Upper lobe of right lung (tissue), 1 donor: ENCODE measurements around the gene RBM34. TPM values are rescaled to one million over a fixed set of nuclear protein-coding genes. Genes with fewer than 3 reads are reported as not detected.

Experiments used
- ATAC-seq: fragments of 200-7000 bp; cut with Tn5 transposase; one replicate; pipeline ENCODE4 v1.9.1; 2020; ENCODE audit warnings: mild to moderate bottlenecking, moderate library complexity
- DNase-seq: peaks from one replicate; pipeline ENCODE4 v3.0.0-alpha.2; 2020
- H3K27ac ChIP-seq: fragments of 200-600 bp; one replicate; pipeline ENCODE4 v1.8.0; 2022
- H3K27me3 ChIP-seq: fragments of 200-600 bp; one replicate; pipeline ENCODE4 v1.8.0; 2022; ENCODE audit warnings: mild to moderate bottlenecking
- H3K36me3 ChIP-seq: fragments of 200-600 bp; one replicate; pipeline ENCODE4 v1.8.0; 2022
- H3K4me1 ChIP-seq: fragments of 200-600 bp; one replicate; pipeline ENCODE4 v1.8.0; 2022
- H3K4me3 ChIP-seq: fragments of 200-600 bp; one replicate; pipeline ENCODE4 v1.8.0; 2022; ENCODE audit warnings: mild to moderate bottlenecking
- H3K9me3 ChIP-seq: fragments of 200-600 bp; one replicate; pipeline ENCODE4 v1.8.0; 2022
- intact Hi-C: fragments of 100-400 bp; cut with DNase I; formaldehyde crosslinking; loops from one replicate; pipeline ENCODE4 v1.11.0; 2022
- total RNA-seq: library from RNA; stranded (reverse); fragmentation: NEBNext Ultra II Directional; extraction: Animal tissue kit (Norgen Biotek cat#: 25700); gene quantifications from one replicate; pipeline ENCODE4 v1.2.1, GENCODE V29; 2021
- TF ChIP-seq, protein P1 (sequence below): fragments of 200-600 bp; IDR thresholded peaks from one replicate; pipeline ENCODE4 v1.8.0; 2022; ENCODE audit warnings: antibody characterized with exemption
- donor health status: DM: no; HTN: yes; CAD: no; lungs with severe emphysema.

The RBM34 gene
- total RNA-seq, 1 donor from 2014 or later, result 60.5 TPM

DNA sequence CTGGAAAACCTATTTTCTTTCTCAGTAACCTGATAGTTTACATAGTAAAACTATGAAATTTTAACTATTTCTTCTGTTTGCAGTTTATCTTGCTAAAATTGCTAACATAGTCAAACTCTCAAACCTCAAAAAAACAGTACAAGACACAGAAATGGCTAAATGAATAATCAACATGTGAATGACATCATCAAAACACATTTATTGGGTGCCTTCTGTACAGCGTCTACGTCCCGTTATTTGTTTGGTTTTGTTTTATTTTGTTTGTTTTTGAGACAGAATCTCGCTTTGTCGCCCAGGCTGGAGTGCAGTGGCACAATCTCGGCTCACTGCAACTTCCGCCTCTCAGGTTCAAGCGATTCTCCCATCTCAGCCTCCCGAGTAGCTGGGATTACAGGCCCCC, 11.2 kb downstream of the RBM34 start:
- ATAC-seq (no peak), DNase-seq (no peak)
- TF ChIP-seq, protein P1, sequence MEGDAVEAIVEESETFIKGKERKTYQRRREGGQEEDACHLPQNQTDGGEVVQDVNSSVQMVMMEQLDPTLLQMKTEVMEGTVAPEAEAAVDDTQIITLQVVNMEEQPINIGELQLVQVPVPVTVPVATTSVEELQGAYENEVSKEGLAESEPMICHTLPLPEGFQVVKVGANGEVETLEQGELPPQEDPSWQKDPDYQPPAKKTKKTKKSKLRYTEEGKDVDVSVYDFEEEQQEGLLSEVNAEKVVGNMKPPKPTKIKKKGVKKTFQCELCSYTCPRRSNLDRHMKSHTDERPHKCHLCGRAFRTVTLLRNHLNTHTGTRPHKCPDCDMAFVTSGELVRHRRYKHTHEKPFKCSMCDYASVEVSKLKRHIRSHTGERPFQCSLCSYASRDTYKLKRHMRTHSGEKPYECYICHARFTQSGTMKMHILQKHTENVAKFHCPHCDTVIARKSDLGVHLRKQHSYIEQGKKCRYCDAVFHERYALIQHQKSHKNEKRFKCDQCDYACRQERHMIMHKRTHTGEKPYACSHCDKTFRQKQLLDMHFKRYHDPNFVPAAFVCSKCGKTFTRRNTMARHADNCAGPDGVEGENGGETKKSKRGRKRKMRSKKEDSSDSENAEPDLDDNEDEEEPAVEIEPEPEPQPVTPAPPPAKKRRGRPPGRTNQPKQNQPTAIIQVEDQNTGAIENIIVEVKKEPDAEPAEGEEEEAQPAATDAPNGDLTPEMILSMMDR, result no peak
- H3K27me3 ChIP-seq, result no peaks in the 10 kb centered on the region
- no peak overlapping the region for H3K4me3 ChIP-seq
- no peak overlapping the region for H3K27ac ChIP-seq
- intact Hi-C loops, result no loop called here
- peaks cover 98% of the 10 kb centered on the region for H3K36me3 ChIP-seq
- H3K9me3 ChIP-seq, result no peaks in the 10 kb centered on the region
- H3K4me1 ChIP-seq, result no peaks in the 10 kb centered on the region

DNA sequence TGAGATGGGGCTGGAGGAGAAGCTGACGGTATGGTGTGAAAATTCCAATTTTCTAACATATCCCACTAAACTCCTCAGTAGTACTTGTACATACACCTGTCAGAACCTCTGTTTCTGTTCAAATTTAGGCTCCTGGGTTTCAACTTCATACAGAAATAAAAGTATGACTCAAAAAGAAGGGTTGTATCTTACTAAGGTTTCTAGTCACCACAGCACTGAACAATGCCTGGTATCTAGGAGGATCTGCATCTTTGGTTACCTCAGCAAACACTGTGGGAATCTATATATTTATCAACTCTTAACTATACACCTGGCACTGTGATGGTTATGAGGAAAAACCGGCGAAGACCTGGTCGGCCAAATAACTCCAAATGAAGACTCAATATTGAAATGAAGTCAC, 13.8 kb downstream of the RBM34 start:
- no peak for ATAC-seq
- Histone ChIP-seq H3K4me1 (no peaks in the 10 kb centered on the region), H3K9me3 (no peaks in the 10 kb centered on the region), H3K27me3 (no peaks in the 10 kb centered on the region), H3K4me3 (no peak overlapping the region), H3K27ac (no peak overlapping the region), H3K36me3 (peaks cover 97% of the 10 kb centered on the region)
- no peak for DNase-seq
- TF ChIP-seq, protein P1, result no peak
- intact Hi-C loops, result no loop called here

DNA sequence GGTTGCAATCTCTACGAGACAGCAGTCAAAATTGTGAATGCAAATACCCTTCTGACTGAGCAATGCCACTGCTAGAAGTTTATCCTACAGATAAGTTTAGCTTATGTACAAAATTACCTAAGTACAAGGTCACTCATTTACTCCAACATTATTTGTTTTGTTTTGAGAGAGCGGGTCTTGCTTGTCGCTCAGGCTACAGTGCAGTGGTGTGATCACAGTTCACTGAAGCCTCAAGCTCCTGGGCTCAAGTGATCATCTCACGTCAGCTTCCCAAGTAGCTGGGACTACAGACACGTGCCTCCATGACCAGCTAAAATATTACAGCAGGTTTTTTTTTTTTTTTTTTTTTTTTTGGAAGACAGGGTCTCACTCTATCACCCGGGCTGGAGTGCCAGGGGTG, 15.4 kb downstream of the RBM34 start:
- Histone ChIP-seq H3K9me3 (no peaks in the 10 kb centered on the region), H3K4me1 (no peaks in the 10 kb centered on the region), H3K4me3 (no peak overlapping the region), H3K27ac (no peak overlapping the region), H3K36me3 (peaks cover 92% of the 10 kb centered on the region), H3K27me3 (no peaks in the 10 kb centered on the region)
- TF ChIP-seq, protein P1, result no peak
- no peak for ATAC-seq
- DNase-seq, result no peak
- intact Hi-C loops, result no loop called here

DNA sequence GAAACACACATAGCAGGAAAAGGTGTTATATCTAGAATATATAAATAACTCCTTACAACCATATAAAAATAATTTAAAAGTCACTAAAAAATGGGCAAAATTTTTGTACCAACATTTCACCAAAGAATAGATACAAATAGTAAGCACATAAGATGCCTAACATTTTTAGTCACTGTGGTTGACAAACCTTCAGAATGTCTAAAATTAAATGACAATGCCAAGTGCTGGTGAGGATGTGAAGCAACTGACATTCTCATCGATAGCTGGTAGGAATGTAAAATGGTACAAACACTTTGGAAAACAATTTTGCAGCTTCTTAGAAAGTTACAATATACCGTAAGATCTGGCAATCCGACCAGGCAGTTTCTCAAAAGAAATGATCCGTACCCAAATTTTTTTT, 18.1 kb downstream of the RBM34 start:
- Histone ChIP-seq H3K9me3 (no peaks in the 10 kb centered on the region), H3K27me3 (no peaks in the 10 kb centered on the region), H3K4me3 (no peak overlapping the region), H3K4me1 (no peaks in the 10 kb centered on the region), H3K36me3 (peaks cover 84% of the 10 kb centered on the region), H3K27ac (no peak overlapping the region)
- DNase-seq, result no peak
- ATAC-seq, result no peak
- intact Hi-C loops, result no loop called here
- TF ChIP-seq, protein P1, result no peak

DNA sequence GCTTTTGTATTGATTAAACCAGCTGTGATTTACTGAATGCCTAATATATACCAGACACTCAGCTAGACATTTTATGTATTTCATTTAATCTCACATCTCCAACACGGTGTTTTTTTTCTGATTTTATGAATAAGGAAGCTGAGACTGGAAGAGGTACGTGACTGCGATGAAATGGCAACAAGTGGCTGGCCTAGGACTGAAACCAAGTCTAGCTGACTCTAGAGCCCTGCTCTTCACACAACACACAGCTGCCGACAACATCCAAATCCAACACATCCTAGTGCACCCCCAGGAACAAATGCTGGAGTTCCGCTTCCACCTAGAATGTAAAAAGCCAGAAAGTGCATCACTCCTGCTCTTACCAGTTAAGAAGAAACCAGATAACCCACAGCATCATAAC, 21.7 kb downstream of the RBM34 start:
- no peak overlapping the region for H3K4me3 ChIP-seq
- intact Hi-C loops, result no loop called here
- H3K27ac ChIP-seq, result no peak overlapping the region
- DNase-seq (no peak), ATAC-seq (no peak)
- H3K4me1 ChIP-seq, result no peaks in the 10 kb centered on the region
- H3K36me3 ChIP-seq, result peaks cover 83% of the 10 kb centered on the region
- TF ChIP-seq, protein P1, result no peak
- no peaks in the 10 kb centered on the region for H3K27me3 ChIP-seq
- H3K9me3 ChIP-seq, result no peaks in the 10 kb centered on the region

DNA sequence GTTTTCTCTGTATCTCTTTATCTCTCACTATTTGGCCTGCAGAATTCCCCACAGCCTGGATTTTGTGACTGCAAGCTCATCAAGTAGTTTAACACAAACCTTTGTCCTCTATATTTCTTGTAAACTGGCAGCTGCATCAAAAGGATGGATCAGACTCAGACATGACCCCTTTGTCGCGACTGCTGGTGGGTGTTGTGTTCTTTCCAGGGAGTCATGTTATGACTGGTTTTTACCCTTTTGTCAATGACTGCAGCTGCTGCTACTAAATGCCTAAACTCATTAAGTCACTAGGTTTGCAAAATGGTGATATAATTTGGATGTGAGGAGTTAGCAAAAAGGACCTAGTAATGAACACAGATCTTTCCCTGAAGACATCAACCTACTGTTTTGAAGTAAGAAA, 22.2 kb downstream of the RBM34 start:
- Histone ChIP-seq H3K27ac (no peak overlapping the region), H3K27me3 (no peaks in the 10 kb centered on the region), H3K9me3 (no peaks in the 10 kb centered on the region), H3K4me1 (no peaks in the 10 kb centered on the region), H3K36me3 (peaks cover 82% of the 10 kb centered on the region), H3K4me3 (no peak overlapping the region)
- TF ChIP-seq, protein P1, result no peak
- no peak for DNase-seq
- intact Hi-C loops, result no loop called here
- ATAC-seq, result no peak
